Peyer's patch (tissue), 4 donors: Measurements from ENCODE around the gene PPFIBP2.

Experiments used
- CTCF ChIP-seq, 6 experiments: fragments of 450-650 bp in 4 of 6; fragments of 200-600 bp in 2 of 6; sonication (generic) in 1 of 6; IDR thresholded peaks; one replicate each; pipeline ENCODE4 v1.5.1; 2017 to 2019; ENCODE audit warnings: antibody characterized with exemption in 6 of 6, mild to moderate bottlenecking in 3 of 6, moderate library complexity in 1 of 6
- POLR2A ChIP-seq, 2 donors: fragments of 450-650 bp; IDR thresholded peaks; one replicate each; pipeline ENCODE4 v1.5.1; 2017; ENCODE audit warnings: antibody characterized with exemption in 2 of 2, mild to moderate bottlenecking in 2 of 2, moderate library complexity in 2 of 2

GRCh38 chr11:7609015-7609414 lies 95.2 kb downstream of the PPFIBP2 start:
- TF ChIP-seq POLR2A (IDR thresholded peaks at IDR 0.05) (no peak), CTCF (IDR thresholded peaks at IDR 0.05) (no peak)
